ENCODE measurements around the gene RAC2.

- TF ChIP-seq CTCF (IDR thresholded peaks at IDR 0.05): no peak
- no peak for TF ChIP-seq POLR2A (IDR thresholded peaks at IDR 0.05)
These were observed 49.3 kb downstream of the RAC2 start for GRCh38 chr22:37194750-37195149.

All from adrenal gland (tissue), 5 donors.